ENCODE results near the gene PIGO. TPM values are rescaled to one million over a fixed set of nuclear protein-coding genes. Genes with fewer than 3 reads are reported as not detected.
A peak's percentile ranks its signal among the peaks of the same experiment; 100 is the strongest.

PIGO gene
- total and polyA plus RNA-seq, 10 of the 15 experiments (the other 5 are each of a cell fraction or from before 2014, with no cell fraction given) = 8.2 to 23.3 (median 18.4) TPM

- TF ChIP-seq NR2F1 (conservative IDR thresholded peaks at IDR 0.05) (no peak), EP300 (IDR thresholded peaks at IDR 0.05; ENCODE audit: borderline replicate concordance in 1 of 2, control insufficient read depth in 1 of 2, low read depth in 2 of 2, low read length in 2 of 2) (no peak; a peak in 1 of 4 replicates), TBL1XR1 (IDR thresholded peaks at IDR 0.05; ENCODE audit: low read depth, low read length) (no peak), TAF1 (IDR thresholded peaks at IDR 0.05; ENCODE audit: borderline replicate concordance, low read depth, low read length) (peak; percentile 50; the same call in 1 of the 2 replicates), NR2C1 (IDR thresholded peaks at IDR 0.05) (no peak), ZZZ3 (IDR thresholded peaks at IDR 0.05; ENCODE audit: control insufficient read depth, insufficient read length, low read depth) (no peak), SUZ12 (IDR thresholded peaks at IDR 0.05; ENCODE audit: unreplicated experiment) (no peak), HCFC1 (IDR thresholded peaks at IDR 0.05; ENCODE audit: low read length) (no peak), RAD51 (IDR thresholded peaks at IDR 0.05) (no peak), RELA (IDR thresholded peaks at IDR 0.05; ENCODE audit: borderline replicate concordance, partially characterized antibody) (no peak), FOXK2 (IDR thresholded peaks at IDR 0.05) (no peak), STAT1 (conservative IDR thresholded peaks at IDR 0.05) (no peak), BACH1 (IDR thresholded peaks at IDR 0.05; ENCODE audit: borderline replicate concordance) (peak; percentile 35), HDAC6 (IDR thresholded peaks at IDR 0.05; ENCODE audit: unreplicated experiment) (no peak), SPI1 (IDR thresholded peaks at IDR 0.05; ENCODE audit: borderline replicate concordance, insufficient read depth, low read depth, low read length) (no peak), SUPT20H (IDR thresholded peaks at IDR 0.05; ENCODE audit: borderline replicate concordance, control insufficient read depth, low read depth, low read length) (no peak), ZNF622 (IDR thresholded peaks at IDR 0.05) (no peak), ATF7 (IDR thresholded peaks at IDR 0.05; ENCODE audit: low read depth) (peak; percentile 48), ZNF384 (IDR thresholded peaks at IDR 0.05; ENCODE audit: borderline replicate concordance, low read depth, low read length) (no peak), HSF1 (IDR thresholded peaks at IDR 0.05; ENCODE audit: low read depth, low read length) (no peak), SRF (IDR thresholded peaks at IDR 0.05; ENCODE audit: low read depth in 2 of 2, low read length in 2 of 2) (no peak), BHLHE40 (IDR thresholded peaks at IDR 0.05; ENCODE audit: borderline replicate concordance in 1 of 2, low read depth in 2 of 2, low read length in 1 of 2) (peak; percentile 89 to 91), BRCA1 (IDR thresholded peaks at IDR 0.05; ENCODE audit: low read depth, low read length) (no peak)
- TF ChIP-seq, protein P1, sequence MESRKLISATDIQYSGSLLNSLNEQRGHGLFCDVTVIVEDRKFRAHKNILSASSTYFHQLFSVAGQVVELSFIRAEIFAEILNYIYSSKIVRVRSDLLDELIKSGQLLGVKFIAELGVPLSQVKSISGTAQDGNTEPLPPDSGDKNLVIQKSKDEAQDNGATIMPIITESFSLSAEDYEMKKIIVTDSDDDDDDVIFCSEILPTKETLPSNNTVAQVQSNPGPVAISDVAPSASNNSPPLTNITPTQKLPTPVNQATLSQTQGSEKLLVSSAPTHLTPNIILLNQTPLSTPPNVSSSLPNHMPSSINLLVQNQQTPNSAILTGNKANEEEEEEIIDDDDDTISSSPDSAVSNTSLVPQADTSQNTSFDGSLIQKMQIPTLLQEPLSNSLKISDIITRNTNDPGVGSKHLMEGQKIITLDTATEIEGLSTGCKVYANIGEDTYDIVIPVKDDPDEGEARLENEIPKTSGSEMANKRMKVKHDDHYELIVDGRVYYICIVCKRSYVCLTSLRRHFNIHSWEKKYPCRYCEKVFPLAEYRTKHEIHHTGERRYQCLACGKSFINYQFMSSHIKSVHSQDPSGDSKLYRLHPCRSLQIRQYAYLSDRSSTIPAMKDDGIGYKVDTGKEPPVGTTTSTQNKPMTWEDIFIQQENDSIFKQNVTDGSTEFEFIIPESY (IDR thresholded peaks at IDR 0.05) = peak; percentile 51; the same call in 1 of the 2 replicates
- TF ChIP-seq, protein P2, sequence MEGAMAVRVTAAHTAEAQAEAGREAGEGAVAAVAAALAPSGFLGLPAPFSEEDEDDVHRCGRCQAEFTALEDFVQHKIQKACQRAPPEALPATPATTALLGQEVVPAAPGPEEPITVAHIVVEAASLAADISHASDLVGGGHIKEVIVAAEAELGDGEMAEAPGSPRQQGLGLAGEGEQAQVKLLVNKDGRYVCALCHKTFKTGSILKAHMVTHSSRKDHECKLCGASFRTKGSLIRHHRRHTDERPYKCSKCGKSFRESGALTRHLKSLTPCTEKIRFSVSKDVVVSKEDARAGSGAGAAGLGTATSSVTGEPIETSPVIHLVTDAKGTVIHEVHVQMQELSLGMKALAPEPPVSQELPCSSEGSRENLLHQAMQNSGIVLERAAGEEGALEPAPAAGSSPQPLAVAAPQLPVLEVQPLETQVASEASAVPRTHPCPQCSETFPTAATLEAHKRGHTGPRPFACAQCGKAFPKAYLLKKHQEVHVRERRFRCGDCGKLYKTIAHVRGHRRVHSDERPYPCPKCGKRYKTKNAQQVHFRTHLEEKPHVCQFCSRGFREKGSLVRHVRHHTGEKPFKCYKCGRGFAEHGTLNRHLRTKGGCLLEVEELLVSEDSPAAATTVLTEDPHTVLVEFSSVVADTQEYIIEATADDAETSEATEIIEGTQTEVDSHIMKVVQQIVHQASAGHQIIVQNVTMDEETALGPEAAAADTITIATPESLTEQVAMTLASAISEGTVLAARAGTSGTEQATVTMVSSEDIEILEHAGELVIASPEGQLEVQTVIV (IDR thresholded peaks at IDR 0.05; ENCODE audit: borderline replicate concordance, partially characterized antibody) = no peak
Observed at GRCh38 chr9:35072461-35073278, 23.7 kb downstream of the PIGO start, which contains the start of gene VCP (continued).
